NCI-H460 (cell line): ENCODE data around the gene DCUN1D5. TPM values are rescaled to one million over a fixed set of nuclear protein-coding genes. Genes with fewer than 3 reads are reported as not detected.

ENCODE experiments used
- DNase-seq: peaks from one replicate; pipeline ENCODE4 v3.0.0-alpha.2; 2016; ENCODE audit warnings: low read depth; ENCODE audit errors: extremely low read depth
- polyA plus RNA-seq: library from polyadenylated mRNA; depleted of rRNA; stranded (reverse); fragments of >200 nt; gene quantifications from 2 replicates; pipeline ENCODE4 v1.2.3, GENCODE V29; 2014; cell fraction: nucleus; rRNA removed
- total RNA-seq: library from RNA; depleted of rRNA; stranded (reverse); fragments of >200 nt; shearing (Covaris generic); gene quantifications from 2 replicates; pipeline ENCODE4 v1.2.3, GENCODE V29; 2014; rRNA removed

Gene DCUN1D5
- 62.5 and 75.1 TPM in 2 replicates for total RNA-seq
- polyA plus RNA-seq, result 83.5 and 105 TPM in 2 replicates

DNA sequence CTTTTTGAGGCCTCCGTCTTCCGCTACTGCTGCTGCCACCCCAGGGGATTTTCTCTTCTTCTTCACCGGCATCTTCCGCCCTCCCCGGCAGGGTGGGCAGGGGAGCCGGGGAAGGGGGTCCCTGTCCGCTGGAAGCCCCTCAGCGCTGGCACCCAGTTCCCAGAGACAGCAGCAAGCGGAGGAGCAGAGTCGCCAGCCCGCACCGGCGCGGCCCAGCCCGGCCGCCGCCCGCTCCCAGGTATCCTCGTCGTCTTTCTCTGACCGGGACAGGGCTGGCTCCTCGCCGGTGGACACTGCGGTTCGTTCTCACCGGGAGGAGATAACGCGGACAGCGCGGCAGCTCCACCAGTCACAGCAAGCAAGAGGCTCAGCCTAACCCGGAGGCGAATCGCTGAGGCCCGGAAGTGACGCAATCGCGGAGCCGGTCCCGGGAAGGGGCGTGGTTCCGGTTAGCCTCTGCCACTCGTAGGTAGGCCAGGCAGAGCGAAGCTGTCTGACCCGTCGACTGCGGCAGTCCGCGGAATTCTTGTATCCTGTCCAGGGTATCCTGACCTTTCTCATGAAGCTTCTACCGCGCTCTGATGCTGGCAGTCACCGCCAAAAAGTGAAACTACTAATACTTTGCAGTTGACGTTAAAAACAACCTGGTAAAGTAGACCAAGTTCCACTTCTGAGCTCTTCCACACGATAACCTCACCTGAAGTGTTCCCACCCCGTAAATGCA is at the start of gene DCUN1D5:
Gene DCUN1D5 (minus strand): TSS at position 360 of the 724 bp plus-strand sequence. CDS start 288 bp downstream, at position 72.
- peak; percentile 89 for DNase-seq

- no peak for DNase-seq
Observed at GRCh38 chr11:103125462-103125861, 33.5 kb upstream of the DCUN1D5 start.

GRCh38 chr11:103114836-103115235 is 22.9 kb upstream of the DCUN1D5 start:
- DNase-seq, result no peak

GRCh38 chr11:103112364-103112763 is 20.4 kb upstream of the DCUN1D5 start:
- no peak for DNase-seq

GRCh38 chr11:103111400-103111799 is 19.4 kb upstream of the DCUN1D5 start:
- no peak for DNase-seq

- DNase-seq, result no peak
Observed at GRCh38 chr11:103110391-103110790, 18.4 kb upstream of the DCUN1D5 start.

GRCh38 chr11:103109818-103110388 is 17.9 kb upstream of the DCUN1D5 start:
- no peak for DNase-seq

- DNase-seq, result peak; percentile 80
Observed at GRCh38 chr11:103108933-103109817, 17.2 kb upstream of the DCUN1D5 start, which contains the start of gene DYNC2H1. DYNC2H1 (plus strand) TSS chr11:103109426; CDS start chr11:103109575, 149 bp downstream.

DNA sequence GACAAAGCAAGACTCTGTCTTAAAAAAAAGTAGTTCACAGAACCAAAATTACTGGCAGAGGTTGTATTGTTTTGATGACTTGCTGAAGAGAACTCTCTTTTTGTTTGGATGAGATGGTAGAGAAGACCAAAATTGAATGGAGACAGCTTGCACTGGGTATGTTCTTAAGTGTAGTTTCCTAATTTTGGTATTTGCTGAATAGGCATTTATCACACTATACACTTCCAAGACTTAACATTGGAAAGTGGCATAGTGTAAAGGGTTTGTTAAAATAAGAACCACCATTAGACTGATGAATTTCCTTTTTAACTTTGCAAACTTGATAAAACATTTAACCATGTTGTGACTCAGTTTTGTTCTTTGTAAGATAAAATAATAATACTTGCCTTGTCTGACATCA is 5.3 kb upstream of the DCUN1D5 start:
- no peak for DNase-seq

DNA sequence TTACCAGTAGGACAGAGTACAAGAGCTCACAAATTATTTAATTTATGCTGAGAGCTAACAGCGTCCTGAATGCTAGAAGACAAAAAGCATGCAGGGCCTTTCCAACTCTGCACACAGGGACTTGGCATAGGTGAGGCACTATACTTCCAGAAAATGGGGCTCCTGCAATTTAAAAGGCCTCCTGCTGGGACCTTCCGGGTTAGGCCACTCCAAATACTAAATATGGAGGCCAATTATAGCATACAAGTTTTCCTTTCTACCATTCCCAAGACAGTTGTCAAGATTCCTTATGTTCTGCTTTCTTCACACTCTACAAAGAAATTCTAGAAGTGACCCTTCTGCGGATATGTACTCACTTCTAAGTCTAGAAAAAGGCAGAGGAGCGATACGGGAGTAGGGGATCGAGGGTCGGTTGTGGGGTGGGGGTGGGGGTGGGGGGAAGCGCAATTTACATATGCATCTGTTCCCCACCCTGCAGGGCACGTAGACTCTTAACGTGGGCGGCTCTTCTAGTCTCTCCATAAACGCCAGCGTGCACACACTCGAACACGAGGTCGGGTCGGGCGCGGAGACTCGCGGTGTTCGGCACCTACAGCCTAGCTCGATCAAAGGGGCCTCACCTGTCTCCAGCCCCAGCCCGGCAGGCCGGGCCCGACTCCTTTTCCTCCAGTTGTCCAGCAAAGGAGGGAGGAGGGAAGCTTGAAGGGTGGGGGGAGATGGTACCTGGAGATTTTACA is 728 bp downstream of the DCUN1D5 start:
- DNase-seq, result no peak

- no peak for DNase-seq
Observed at GRCh38 chr11:103086461-103086860, 5.5 kb downstream of the DCUN1D5 start.

DNA sequence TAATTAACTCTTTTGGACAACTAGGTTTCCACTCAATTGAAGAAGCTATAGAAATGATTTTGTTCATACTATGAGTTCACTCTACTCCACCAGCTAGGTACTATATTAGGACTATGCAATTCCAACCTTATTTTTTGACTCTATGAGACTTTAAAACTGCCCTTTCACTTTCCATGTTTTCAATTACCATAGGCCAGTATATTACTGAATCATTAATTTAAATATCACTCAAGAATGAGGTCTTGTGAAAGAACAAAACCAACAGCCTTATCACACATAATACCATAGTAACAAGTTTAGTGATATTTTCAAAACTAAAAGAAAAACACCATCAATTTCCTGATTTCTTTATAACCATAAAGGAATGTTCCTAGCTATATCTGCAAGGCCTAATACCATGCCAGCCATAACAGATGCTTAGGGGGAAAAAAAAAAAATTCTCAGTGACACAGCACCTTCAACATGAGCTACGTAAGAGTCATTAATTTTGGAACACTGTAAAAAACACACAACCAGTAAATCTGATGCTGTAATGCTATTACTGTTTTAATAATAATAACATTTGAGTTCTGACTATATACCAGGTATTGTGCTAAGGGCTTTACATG is 6.1 kb downstream of the DCUN1D5 start:
- no peak for DNase-seq

DNA sequence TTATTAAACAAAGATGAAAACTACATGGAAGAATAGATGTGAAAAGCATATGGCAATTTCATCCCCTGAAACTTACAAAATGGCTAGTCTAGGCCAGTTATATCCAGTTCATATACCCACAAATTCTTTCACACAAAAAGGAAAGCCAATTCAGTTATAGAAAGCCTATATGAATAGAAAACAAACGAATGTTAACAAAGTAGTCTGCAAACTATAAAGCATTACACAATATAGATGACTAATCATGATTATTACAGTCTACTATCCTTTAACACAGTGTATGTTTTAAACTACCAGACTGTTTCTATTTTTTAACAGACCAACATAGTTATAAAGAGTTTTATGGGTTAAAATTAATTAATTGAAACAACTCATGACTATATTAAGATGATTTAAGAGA is 12.1 kb downstream of the DCUN1D5 start:
- no peak for DNase-seq

DNA sequence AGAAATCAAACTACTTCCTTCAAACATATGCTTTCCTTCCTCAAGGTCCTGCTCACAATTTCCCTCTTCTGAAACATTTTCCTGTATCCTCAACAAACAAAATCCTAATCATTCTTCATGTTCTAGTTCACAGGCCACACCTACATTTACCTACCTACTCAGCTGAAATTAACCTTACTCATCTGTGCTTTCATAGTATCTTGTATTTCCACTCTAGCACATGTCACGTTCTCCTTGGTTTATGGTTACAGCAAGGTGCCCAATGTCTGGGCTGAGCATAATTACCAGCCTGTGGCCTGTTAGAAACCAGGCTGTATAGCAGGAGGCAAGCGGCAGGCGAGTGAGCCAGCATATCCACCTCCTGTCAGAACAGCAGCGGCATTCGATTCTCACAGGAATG is 13.2 kb downstream of the DCUN1D5 start:
- DNase-seq, result no peak

- DNase-seq, result no peak
Observed at GRCh38 chr11:103077554-103077953, 14.4 kb downstream of the DCUN1D5 start.

DNA sequence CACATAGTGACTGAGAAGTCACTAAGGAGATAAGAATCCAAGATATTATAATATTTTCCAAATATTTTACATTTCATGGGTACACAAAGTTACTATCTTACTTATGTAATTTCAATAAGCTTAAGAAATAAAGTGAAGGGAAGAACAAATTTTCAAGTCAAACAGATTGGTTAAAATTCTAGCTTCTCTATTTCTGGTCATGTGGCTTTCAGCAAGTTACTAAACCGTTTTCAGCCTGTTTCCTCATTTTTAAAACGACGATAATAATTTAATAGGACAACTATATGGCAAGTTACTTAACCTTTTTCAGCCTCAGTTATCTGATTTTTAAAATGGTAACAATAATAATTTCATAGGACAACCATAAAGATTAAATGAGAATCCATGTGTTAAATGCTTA is 15.6 kb downstream of the DCUN1D5 start:
- DNase-seq, result no peak

- DNase-seq, result no peak
Observed at GRCh38 chr11:103071008-103071407, 21.0 kb downstream of the DCUN1D5 start.

- no peak for DNase-seq
Observed at GRCh38 chr11:103070142-103070541, 21.8 kb downstream of the DCUN1D5 start.

DNA sequence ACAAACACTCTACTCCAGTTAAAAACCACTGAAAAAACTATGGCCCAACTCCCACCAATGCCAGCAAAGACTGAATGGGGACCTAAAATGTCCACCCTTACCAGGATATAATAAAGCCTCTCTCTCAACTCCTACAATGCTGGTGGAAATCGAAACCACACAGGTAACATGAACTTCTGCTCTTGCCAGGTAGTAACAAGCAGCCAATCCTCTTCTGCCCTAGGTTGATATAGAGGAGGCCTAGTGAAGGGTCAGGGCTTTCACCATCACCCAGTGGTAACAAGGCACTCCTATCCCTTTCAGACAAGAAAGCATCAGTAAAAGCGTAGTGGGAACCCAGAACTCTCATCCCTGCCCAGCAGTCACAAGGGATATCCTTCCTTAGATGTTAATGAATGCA is 22.6 kb downstream of the DCUN1D5 start:
- DNase-seq, result no peak

DNA sequence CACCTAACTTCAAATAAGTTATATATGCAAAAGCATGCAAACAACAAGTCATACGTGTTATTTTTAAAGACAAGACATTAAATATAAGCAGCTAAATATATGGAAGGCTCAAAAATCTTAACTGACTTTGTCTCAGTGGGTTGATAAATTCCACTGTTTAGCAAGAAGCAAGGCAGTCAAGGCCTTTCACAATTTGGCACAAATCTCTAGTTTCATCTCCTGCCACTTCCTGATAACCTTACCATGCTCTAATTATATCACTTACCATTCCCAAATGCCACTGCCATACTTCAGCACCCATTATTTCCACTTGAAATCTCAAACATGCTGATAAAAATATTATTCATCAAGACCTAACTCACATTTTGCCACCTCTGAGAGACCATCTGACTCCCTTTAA is 24.8 kb downstream of the DCUN1D5 start:
- peak; percentile 65 for DNase-seq
